NOMO-1 treated with dmso at 0.1 percent for 144 hours (cell line): Measurements from ENCODE around the gene DNAH11.

Source experiments
- DNase-seq: peaks from one replicate; lab custom pipeline; 2025; ENCODE audit not compliant: unreplicated experiment; lab: John Stamatoyannopoulos, UW

The DNAH11 gene

GRCh38 chr7:21948887-21949540, 406.2 kb downstream of the DNAH11 start:
- DNase-seq = no peak
